ENCODE results near the gene IRS2. TPM values are rescaled to one million over a fixed set of nuclear protein-coding genes. Genes with fewer than 3 reads are reported as not detected.

Gene IRS2
- total and polyA plus RNA-seq, 4 donors, result 4.0 to 9.1 (median 6.7) TPM

- no peak for DNase-seq (ENCODE audit: low spot score)
- no peaks in the 10 kb centered on the region for H3K36me3 ChIP-seq (ENCODE audit: control insufficient read depth in 4 of 4, insufficient read depth in 3 of 4, low read depth in 1 of 4, low read length in 3 of 4)
- 29% methylated on average over 1 of the region's 1 CpG for WGBS
- peak; percentile 43 for TF ChIP-seq SP1 (IDR thresholded peaks at IDR 0.05)
- peak; percentile 16 for TF ChIP-seq YY1 (IDR thresholded peaks at IDR 0.05)
- peak in 1 of 2 donors; percentile 9 for TF ChIP-seq JUND (IDR thresholded peaks at IDR 0.05)
- TF ChIP-seq RAD21 (IDR thresholded peaks at IDR 0.05), result peak in 1 of 2 donors; percentile 49
- TF ChIP-seq RXRA (IDR thresholded peaks at IDR 0.05), result peak; percentile 14 to 22
- no peak for TF ChIP-seq EGR1 (IDR thresholded peaks at IDR 0.05; ENCODE audit: low read depth in 2 of 2)
- TF ChIP-seq ZBTB33 (IDR thresholded peaks at IDR 0.05), result no peak
- no peak for TF ChIP-seq HNF4G (IDR thresholded peaks at IDR 0.05)
- no peak for TF ChIP-seq CTCF (IDR thresholded peaks at IDR 0.05; ENCODE audit: low read depth, low read length, missing input control)
- no peak for TF ChIP-seq MAX (IDR thresholded peaks at IDR 0.05)
- TF ChIP-seq HNF4A (conservative IDR thresholded peaks at IDR 0.05), result peak; percentile 24 to 33
- no peak overlapping the region for H3K9ac ChIP-seq (ENCODE audit: low read depth in 1 of 2, low read length in 2 of 2)
- no peaks in the 10 kb centered on the region for H3K9me3 ChIP-seq (ENCODE audit: control insufficient read depth in 4 of 4, low read length in 3 of 4)
- H3K4me1 ChIP-seq (ENCODE audit: control insufficient read depth in 4 of 4, insufficient read depth in 4 of 4, low read length in 3 of 4), result peaks cover 8 to 26% (median 21%) of the 10 kb centered on the region in 4 donors
- H3K27ac ChIP-seq (ENCODE audit: low read depth in 1 of 2, low read length in 2 of 2), result peak overlapping the region; percentile 4 to 43
- no peaks in the 10 kb centered on the region for H3K27me3 ChIP-seq (ENCODE audit: control insufficient read depth in 4 of 4, insufficient read depth in 4 of 4, low read length in 3 of 4)
- no peak overlapping the region for H3K4me3 ChIP-seq (ENCODE audit: low read depth in 1 of 3, low read length in 3 of 3)
Measured at GRCh38 chr13:109790086-109790485, 3.7 kb upstream of the IRS2 start.

- Histone ChIP-seq H3K9ac (ENCODE audit: low read depth in 1 of 2, low read length in 2 of 2) (peak overlapping the region in 1 of 2 donors; percentile 4), H3K36me3 (ENCODE audit: control insufficient read depth in 4 of 4, insufficient read depth in 3 of 4, low read depth in 1 of 4, low read length in 3 of 4) (no peaks in the 10 kb centered on the region), H3K27me3 (ENCODE audit: control insufficient read depth in 4 of 4, insufficient read depth in 4 of 4, low read length in 3 of 4) (no peaks in the 10 kb centered on the region), H3K4me1 (ENCODE audit: control insufficient read depth in 4 of 4, insufficient read depth in 4 of 4, low read length in 3 of 4) (peaks cover 8 to 26% (median 21%) of the 10 kb centered on the region in 4 donors), H3K4me3 (ENCODE audit: low read depth in 1 of 3, low read length in 3 of 3) (no peak overlapping the region), H3K9me3 (ENCODE audit: control insufficient read depth in 4 of 4, low read length in 3 of 4) (no peaks in the 10 kb centered on the region), H3K27ac (ENCODE audit: low read depth in 1 of 2, low read length in 2 of 2) (peak overlapping the region; percentile 51 to 65)
- no peak for TF ChIP-seq FOXA2 (IDR thresholded peaks at IDR 0.05)
- TF ChIP-seq SP1 (IDR thresholded peaks at IDR 0.05), result no peak
- TF ChIP-seq EGR1 (IDR thresholded peaks at IDR 0.05; ENCODE audit: low read depth in 2 of 2), result no peak
- TF ChIP-seq HNF4A (conservative IDR thresholded peaks at IDR 0.05), result peak in 1 of 2 donors; percentile 16
- TF ChIP-seq RAD21 (IDR thresholded peaks at IDR 0.05), result peak; percentile 14 to 47
- WGBS, result 20% methylated on average over 2 of the region's 2 CpGs
- DNase-seq (ENCODE audit: low spot score), result no peak
Measured at GRCh38 chr13:109789262-109789661, 2.9 kb upstream of the IRS2 start.

GRCh38 chr13:109788372-109789111 lies 2.2 kb upstream of the IRS2 start:
- H3K27ac ChIP-seq (ENCODE audit: low read depth in 1 of 2, low read length in 2 of 2), result peak overlapping the region; percentile 51 to 65
- H3K27me3 ChIP-seq (ENCODE audit: control insufficient read depth in 4 of 4, insufficient read depth in 4 of 4, low read length in 3 of 4), result no peaks in the 10 kb centered on the region
- H3K4me1 ChIP-seq (ENCODE audit: control insufficient read depth in 4 of 4, insufficient read depth in 4 of 4, low read length in 3 of 4), result peaks cover 12 to 31% (median 24%) of the 10 kb centered on the region in 4 donors
- no peak overlapping the region for H3K4me3 ChIP-seq (ENCODE audit: low read depth in 1 of 3, low read length in 3 of 3)
- TF ChIP-seq CTCF (IDR thresholded peaks at IDR 0.05; ENCODE audit: low read depth, low read length, missing input control) (no peak), NR2F2 (IDR thresholded peaks at IDR 0.05) (no peak), FOXA1 (IDR thresholded peaks at IDR 0.05) (no peak)
- no peak for DNase-seq (ENCODE audit: low spot score)
- H3K9ac ChIP-seq (ENCODE audit: low read depth in 1 of 2, low read length in 2 of 2), result no peak overlapping the region
- H3K36me3 ChIP-seq (ENCODE audit: control insufficient read depth in 4 of 4, insufficient read depth in 3 of 4, low read depth in 1 of 4, low read length in 3 of 4), result peaks cover 0 to 4% (median 2%) of the 10 kb centered on the region in 4 donors
- H3K9me3 ChIP-seq (ENCODE audit: control insufficient read depth in 4 of 4, low read length in 3 of 4), result no peaks in the 10 kb centered on the region
- 78% methylated on average over 7 of the region's 7 CpGs for WGBS
